Right kidney (tissue), 1 donor: Measurements from ENCODE around the gene AIP.
"Not testable (repeated sequence)": the region's sequence is repeated elsewhere in the genome, so short reads cannot be mapped to it uniquely, and the experiment has no call there.

Source experiments
- DNase-seq: peaks from one replicate; pipeline ENCODE4 v3.0.0-alpha.2; 2016

AIP gene

GRCh38 chr11:67466962-67467771, 15.7 kb upstream of the AIP start:
- DNase-seq, result no peak

- DNase-seq, result no peak
Observed at GRCh38 chr11:67468056-67468455, 14.8 kb upstream of the AIP start.

- DNase-seq, result no peak
Observed at GRCh38 chr11:67468456-67468758, 14.4 kb upstream of the AIP start.

GRCh38 chr11:67468759-67469507, 13.9 kb upstream of the AIP start, which contains the start of gene TMEM134:
TSS of gene TMEM134 (minus strand) at chr11:67469251. CDS start at chr11:67469192, 59 bp downstream.
- DNase-seq, result peak; percentile 92

- no peak for DNase-seq
Observed at GRCh38 chr11:67469508-67469811, 13.4 kb upstream of the AIP start.

GRCh38 chr11:67470337-67471002, 12.4 kb upstream of the AIP start:
- DNase-seq, result no peak

GRCh38 chr11:67472882-67473281, 9.9 kb upstream of the AIP start:
- no peak for DNase-seq

- DNase-seq, result not testable (repeated sequence)
Observed at GRCh38 chr11:67476692-67477091, 6.1 kb upstream of the AIP start.

GRCh38 chr11:67477344-67478050, 5.3 kb upstream of the AIP start:
- not testable (repeated sequence) for DNase-seq

- no peak for DNase-seq
Observed at GRCh38 chr11:67482275-67482826, 475 bp upstream of the AIP start.

- no peak for DNase-seq
Observed at GRCh38 chr11:67483831-67484665, 1.2 kb downstream of the AIP start.

GRCh38 chr11:67484847-67485311, 2.1 kb downstream of the AIP start:
- no peak for DNase-seq

- DNase-seq, result not testable (repeated sequence)
Observed at GRCh38 chr11:67485873-67486361, 3.1 kb downstream of the AIP start.

GRCh38 chr11:67486481-67487195, 3.8 kb downstream of the AIP start:
- no peak for DNase-seq

GRCh38 chr11:67489203-67489884, 6.5 kb downstream of the AIP start:
- no peak for DNase-seq

- no peak for DNase-seq
Observed at GRCh38 chr11:67489885-67490726, 7.3 kb downstream of the AIP start.

- DNase-seq, result no peak
Observed at GRCh38 chr11:67490727-67491065, 7.9 kb downstream of the AIP start.

- DNase-seq, result no peak
Observed at GRCh38 chr11:67491276-67492068, 8.6 kb downstream of the AIP start.
